GM19328 (cell line): ENCODE measurements around the gene FGF2.
"Not testable (repeated sequence)": the region's sequence is repeated elsewhere in the genome, so short reads cannot be mapped to it uniquely, and the experiment has no call there.

Experiments used
- ATAC-seq: cut with Tn5 transposase; IDR thresholded peaks from one replicate; pipeline ENCODE4 v1.9.1; 2021; ENCODE audit warnings: mild to moderate bottlenecking, moderate library complexity; ENCODE audit not compliant: unreplicated experiment

Gene FGF2

GRCh38 chr4:122844391-122844790 lies 17.8 kb downstream of the FGF2 start:
- not testable (repeated sequence) for ATAC-seq

GRCh38 chr4:122845066-122845465 lies 18.4 kb downstream of the FGF2 start:
- ATAC-seq = no peak

GRCh38 chr4:122845760-122846159 lies 19.1 kb downstream of the FGF2 start:
- ATAC-seq = no peak

- ATAC-seq = no peak
Measured at GRCh38 chr4:122847931-122848330, 21.3 kb downstream of the FGF2 start.

- not testable (repeated sequence) for ATAC-seq
Measured at GRCh38 chr4:122849789-122850188, 23.2 kb downstream of the FGF2 start.

- ATAC-seq = no peak
Measured at GRCh38 chr4:122851568-122851967, 24.9 kb downstream of the FGF2 start.

- no peak for ATAC-seq
Measured at GRCh38 chr4:122854447-122855352, 28.1 kb downstream of the FGF2 start.

- no peak for ATAC-seq
Measured at GRCh38 chr4:122855353-122855890, 28.8 kb downstream of the FGF2 start.

GRCh38 chr4:122857160-122857559 lies 30.5 kb downstream of the FGF2 start:
- ATAC-seq = no peak

- ATAC-seq = no peak
Measured at GRCh38 chr4:122858705-122859104, 32.1 kb downstream of the FGF2 start.

- ATAC-seq = no peak
Measured at GRCh38 chr4:122861172-122861943, 34.7 kb downstream of the FGF2 start.

GRCh38 chr4:122863639-122864038 lies 37.0 kb downstream of the FGF2 start:
- no peak for ATAC-seq

GRCh38 chr4:122865425-122865824 lies 38.8 kb downstream of the FGF2 start:
- ATAC-seq = no peak

GRCh38 chr4:122868235-122868634 lies 41.6 kb downstream of the FGF2 start:
- not testable (repeated sequence) for ATAC-seq

- ATAC-seq = no peak
Measured at GRCh38 chr4:122873146-122873545, 46.5 kb downstream of the FGF2 start.

GRCh38 chr4:122873821-122874593 lies 47.4 kb downstream of the FGF2 start:
- no peak for ATAC-seq

GRCh38 chr4:122875949-122876348 lies 49.3 kb downstream of the FGF2 start:
- ATAC-seq = no peak

GRCh38 chr4:122876456-122876855 lies 49.8 kb downstream of the FGF2 start:
- ATAC-seq = no peak

GRCh38 chr4:122879001-122879400 lies 52.4 kb downstream of the FGF2 start:
- ATAC-seq = no peak

- no peak for ATAC-seq
Measured at GRCh38 chr4:122882857-122883735, 56.5 kb downstream of the FGF2 start.
